NCI-H510A (cell line): ENCODE results near the gene ICAM2.

Source experiments
- DNase-seq: peaks from one replicate; lab custom pipeline; 2025; lab: John Stamatoyannopoulos, UW

Gene ICAM2

DNA sequence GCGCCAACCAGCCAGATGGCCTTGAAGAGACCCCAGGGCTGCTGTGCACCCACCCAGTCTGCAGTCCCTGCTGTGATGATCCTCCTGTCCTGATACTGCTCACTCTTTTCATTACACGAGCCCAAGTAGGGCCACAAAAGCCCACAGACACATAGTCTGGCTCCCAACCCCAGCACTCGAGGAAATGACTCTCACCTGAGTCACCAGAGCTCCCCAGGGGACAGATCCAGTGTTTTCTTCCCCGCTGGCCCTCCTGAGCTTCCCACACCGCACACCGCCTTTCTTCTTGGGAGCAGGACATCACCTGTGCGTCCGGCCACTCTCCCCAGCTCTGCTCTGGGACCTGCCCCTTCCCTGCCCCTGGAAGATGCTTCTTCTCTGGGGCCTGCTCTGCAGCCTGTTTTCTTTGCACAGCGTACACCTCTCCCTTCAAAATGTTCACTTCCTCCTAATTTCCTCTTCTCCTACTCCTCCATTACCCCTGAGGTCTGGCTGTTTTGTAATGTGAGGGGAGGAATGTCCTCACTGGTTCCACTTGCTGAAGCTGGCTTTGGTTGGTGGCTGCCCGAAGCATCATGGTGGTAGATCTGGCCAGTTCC lies 45.7 kb downstream of the ICAM2 start:
- no peak for DNase-seq

DNA sequence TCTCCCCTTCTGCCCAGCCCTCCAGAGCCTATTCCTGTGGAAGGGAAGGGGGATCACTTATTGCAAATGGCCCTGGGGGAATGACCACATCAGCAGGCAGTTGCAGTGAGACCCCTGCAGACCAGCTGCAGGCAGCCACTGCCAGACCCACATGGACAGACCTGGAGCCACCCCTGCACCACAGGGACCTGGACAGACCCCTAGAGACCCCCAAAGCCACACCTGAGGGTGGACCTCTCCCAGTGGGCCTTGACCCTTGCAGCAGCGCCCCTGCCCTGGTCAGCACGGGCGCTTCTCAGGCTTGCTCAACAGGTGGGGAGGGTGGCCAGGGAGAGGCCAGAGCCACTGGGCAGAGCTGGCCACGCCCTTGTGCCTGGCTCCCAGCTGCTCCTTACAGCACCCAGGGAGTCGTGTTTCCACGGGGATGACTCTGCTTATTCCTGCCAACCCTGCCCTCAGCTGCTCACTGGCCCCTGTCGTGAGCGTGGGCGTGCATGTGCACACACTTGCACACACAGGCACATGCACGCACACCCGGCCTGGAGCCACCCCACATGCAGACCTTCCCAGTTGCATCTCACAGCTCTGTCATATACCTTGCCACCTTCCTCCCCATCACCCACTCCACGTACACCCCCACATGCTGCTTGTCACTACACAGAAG lies 46.4 kb downstream of the ICAM2 start:
- DNase-seq: peak; percentile 40

DNA sequence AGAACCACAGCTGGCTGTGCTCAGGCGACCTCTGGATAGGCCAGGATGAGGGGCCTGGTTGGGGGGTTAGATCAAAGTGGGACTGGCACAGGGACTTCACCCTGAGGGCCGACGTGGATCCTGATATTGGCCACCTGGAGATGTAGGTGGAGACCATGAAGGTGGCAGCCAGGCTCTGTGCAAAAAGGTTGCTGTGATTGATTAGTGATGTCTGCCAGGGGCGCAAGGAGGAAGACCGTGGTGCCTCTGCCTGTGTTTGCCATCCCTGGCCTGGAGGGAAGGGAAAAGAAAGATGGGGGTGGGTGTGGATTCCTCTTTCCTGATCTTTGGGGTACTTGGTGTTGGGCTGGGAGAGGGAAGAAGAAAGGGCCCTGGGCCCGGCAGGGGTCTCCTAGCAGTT lies 47.2 kb downstream of the ICAM2 start:
- DNase-seq: no peak

GRCh38 chr17:63972796-63973195 lies 47.6 kb downstream of the ICAM2 start, which contains the start of gene SCN4A:
SCN4A (minus strand) TSS chr17:63972918; CDS start chr17:63972841, 77 bp downstream.
- no peak for DNase-seq

DNA sequence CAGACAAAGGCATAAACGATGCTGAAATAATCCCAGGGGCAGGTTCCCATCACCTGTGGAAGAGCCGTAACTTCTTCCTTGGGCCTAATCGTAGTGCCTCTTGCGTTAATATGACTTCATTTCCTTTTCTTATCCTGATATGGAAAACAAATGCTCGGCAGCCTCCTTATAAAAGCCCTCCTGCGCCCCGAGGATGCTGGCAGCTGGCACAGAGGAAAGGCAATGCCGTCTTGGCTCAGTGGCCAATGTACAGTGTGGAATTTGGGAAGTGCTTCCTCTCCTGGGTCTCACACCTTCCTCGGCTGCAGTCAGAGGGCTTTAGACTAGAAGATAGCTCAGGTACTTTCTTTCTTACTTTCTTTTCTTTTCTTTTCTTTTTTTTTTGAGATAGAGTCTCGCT lies 51.2 kb downstream of the ICAM2 start:
- DNase-seq: no peak

- DNase-seq: no peak
Measured at GRCh38 chr17:63967953-63968352, 52.5 kb downstream of the ICAM2 start.

- no peak for DNase-seq
Measured at GRCh38 chr17:63966646-63967264, 53.7 kb downstream of the ICAM2 start.

- no peak for DNase-seq
Measured at GRCh38 chr17:63963123-63963522, 57.3 kb downstream of the ICAM2 start.

GRCh38 chr17:63962298-63962744 lies 58.1 kb downstream of the ICAM2 start:
- DNase-seq: no peak

DNA sequence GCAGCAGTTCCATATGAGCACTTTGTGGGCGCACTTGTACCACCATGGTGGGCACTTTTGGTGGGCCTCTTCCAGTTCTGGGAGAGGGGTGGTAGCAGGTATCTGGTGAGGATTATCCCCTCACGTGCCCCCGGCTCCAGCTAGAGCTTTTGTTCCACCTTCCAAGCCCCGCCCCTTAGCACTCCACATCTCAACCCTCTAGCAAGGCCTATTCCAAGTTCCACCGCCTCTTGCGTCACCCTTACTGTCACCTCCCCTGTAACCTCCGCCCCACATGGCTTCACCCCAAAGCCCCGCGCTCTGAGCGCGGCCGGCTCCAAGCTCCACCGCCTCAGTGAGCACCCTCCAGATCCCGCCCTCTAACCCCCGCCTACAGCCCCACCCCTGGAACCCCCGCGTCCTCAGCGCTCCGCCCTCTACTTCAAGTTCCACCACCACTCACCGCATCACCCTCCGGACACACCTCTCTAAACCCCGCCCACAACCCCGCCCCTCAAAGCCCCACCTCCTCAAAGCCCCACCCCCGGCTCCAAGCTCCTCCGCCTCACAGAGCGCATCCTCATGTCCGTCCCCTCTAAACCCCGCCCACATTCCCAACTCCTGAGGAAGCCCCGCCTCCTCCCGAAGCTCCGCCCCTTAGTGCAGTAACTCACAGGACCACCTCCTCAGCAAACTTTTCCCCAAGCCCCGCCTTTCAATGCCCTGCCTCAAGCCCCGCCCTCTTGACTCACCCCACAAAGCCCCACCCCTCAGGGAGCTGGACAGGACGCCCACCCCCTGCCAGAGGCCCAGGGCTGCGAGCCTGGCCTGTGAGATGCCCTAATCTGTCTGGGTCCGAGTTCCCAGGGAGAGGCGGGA lies 58.8 kb downstream of the ICAM2 start:
- DNase-seq: no peak

- DNase-seq: no peak
Measured at GRCh38 chr17:63960430-63960829, 60.0 kb downstream of the ICAM2 start.

- DNase-seq: no peak
Measured at GRCh38 chr17:63960006-63960405, 60.4 kb downstream of the ICAM2 start.

- no peak for DNase-seq
Measured at GRCh38 chr17:63956296-63956920, 64.0 kb downstream of the ICAM2 start.

DNA sequence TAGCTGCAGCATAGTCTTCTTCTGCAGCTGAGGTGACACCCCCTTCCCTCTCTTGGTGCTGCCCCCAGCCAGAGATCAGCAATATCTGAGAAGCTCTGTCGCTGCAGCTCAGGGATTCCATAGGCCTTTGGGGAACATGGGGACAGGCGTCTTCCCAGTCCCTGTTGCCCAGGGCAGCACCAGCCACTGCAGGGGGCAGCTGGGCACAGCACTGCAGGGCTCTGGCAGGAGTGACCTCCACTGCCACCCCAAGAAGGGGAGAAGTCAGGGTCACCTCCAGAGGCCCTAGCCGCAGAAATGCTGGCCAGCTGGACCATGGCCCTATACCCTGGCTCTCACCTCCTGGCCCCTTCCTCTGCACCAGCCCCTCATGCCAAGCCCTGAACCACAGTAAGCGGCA lies 64.6 kb downstream of the ICAM2 start:
- no peak for DNase-seq

DNA sequence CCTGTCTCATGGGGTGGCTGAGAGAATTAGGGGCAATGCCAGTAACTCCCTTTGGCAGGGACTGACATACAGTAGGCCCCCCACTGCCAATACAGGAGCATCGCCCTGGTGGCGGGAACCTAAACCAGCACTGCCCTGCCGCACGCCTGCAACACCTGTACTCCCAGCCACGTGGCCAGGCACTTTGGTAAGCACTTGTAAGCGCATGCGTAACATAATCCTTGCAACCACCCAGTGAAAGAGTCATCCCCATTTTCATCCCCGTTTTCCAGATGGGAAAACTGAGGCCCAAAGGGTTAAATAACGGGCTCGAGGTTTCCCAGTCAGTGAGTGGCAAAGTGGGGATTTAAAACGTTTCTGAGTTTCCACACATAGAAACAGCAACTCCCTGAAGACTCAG lies 65.2 kb downstream of the ICAM2 start:
- DNase-seq: no peak

DNA sequence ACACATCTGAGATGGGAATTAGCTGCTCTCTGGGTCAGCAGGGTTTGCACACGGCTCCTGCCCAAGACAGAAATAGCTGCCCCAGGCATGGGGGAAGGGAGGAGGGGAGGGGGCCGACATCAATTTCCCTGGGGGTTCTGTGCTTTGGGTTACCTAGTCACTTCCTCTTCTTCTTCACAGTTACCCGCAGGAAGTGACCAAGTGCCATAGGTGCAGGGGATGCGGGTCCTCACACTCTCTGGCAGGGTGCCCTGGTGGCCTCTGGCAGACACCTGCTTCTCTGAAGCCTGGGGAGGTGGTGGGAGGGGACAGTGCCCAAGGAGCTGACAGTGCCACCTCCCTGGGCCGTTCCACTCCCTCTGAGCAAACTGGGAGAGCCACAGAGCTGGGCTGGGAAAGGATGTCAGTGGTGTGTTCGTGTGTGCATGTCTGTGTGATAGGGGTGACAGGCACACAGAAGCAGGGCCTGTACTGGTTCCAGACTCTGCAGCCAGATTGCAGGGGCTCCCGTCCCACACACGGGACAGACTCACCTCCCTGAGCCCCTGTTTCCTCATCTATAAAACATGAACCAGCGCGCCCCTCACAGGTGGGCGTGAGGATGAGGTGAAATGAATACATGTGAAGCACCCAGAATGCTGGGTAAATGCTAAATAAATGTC lies 65.9 kb downstream of the ICAM2 start:
- DNase-seq: peak; percentile 87
